Esophagus (tissue), 2 donors: ENCODE results near the gene MKLN1. TPM values are rescaled to one million over a fixed set of nuclear protein-coding genes. Genes with fewer than 3 reads are reported as not detected.
"Not testable (repeated sequence)": the region's sequence is repeated elsewhere in the genome, so short reads cannot be mapped to it uniquely, and the experiment has no call there.

Experiments
- H3K27ac ChIP-seq, 2 donors: one replicate each; pipeline ENCODE4 v1.5.1; 2013; ENCODE audit warnings: low read depth in 2 of 2, mild to moderate bottlenecking in 2 of 2, inconsistent platforms in 1 of 2, low read length in 1 of 2, moderate library complexity in 1 of 2
- H3K27me3 ChIP-seq, 2 donors: one replicate each; pipeline ENCODE4 v1.6.1; 2013; ENCODE audit warnings: low read length in 2 of 2, control low read depth in 1 of 2, mild to moderate bottlenecking in 1 of 2; ENCODE audit not compliant: insufficient read depth in 2 of 2, control insufficient read depth in 1 of 2
- H3K36me3 ChIP-seq, 2 donors: one replicate each; pipeline ENCODE4 v1.6.1; 2013; ENCODE audit warnings: low read length in 1 of 2; ENCODE audit not compliant: control insufficient read depth in 2 of 2, insufficient read depth in 2 of 2
- H3K4me1 ChIP-seq, 2 donors: one replicate each; pipeline ENCODE4 v1.6.1; 2013; ENCODE audit warnings: low read length in 1 of 2; ENCODE audit not compliant: control insufficient read depth in 2 of 2, insufficient read depth in 2 of 2
- H3K4me3 ChIP-seq, 2 donors: one replicate each; pipeline ENCODE4 v1.5.1; 2013; ENCODE audit warnings: low read length in 2 of 2, mild to moderate bottlenecking in 2 of 2, low read depth in 1 of 2, moderate library complexity in 1 of 2
- H3K9me3 ChIP-seq, 2 donors: one replicate each; pipeline ENCODE4 v1.6.1; 2013; ENCODE audit warnings: mild to moderate bottlenecking in 2 of 2, low read depth in 1 of 2, low read length in 1 of 2, moderate library complexity in 1 of 2; ENCODE audit not compliant: control insufficient read depth in 2 of 2, insufficient read depth in 1 of 2
- WGBS, 2 donors: extraction: QIAGEN DNeasy Blood & Tissue Kit; methylation state at CpG; one replicate each; pipeline ENCODE4 v1.1.7; 2013; 5-methylcytosine and 5-hydroxymethylcytosine counted together
- polyA plus RNA-seq, 2 donors: library from polyadenylated mRNA; stranded (reverse); fragments of 200-250 nt; gene quantifications; one replicate each; pipeline ENCODE4 v1.2.3, GENCODE V29; 2013
- donor health status: healthy with polysubstance abuse.
- donor health status: Bipolar disorder and iron deficiency.

Gene MKLN1
- polyA plus RNA-seq, 2 donors, result 8.4 to 9.3 TPM

DNA sequence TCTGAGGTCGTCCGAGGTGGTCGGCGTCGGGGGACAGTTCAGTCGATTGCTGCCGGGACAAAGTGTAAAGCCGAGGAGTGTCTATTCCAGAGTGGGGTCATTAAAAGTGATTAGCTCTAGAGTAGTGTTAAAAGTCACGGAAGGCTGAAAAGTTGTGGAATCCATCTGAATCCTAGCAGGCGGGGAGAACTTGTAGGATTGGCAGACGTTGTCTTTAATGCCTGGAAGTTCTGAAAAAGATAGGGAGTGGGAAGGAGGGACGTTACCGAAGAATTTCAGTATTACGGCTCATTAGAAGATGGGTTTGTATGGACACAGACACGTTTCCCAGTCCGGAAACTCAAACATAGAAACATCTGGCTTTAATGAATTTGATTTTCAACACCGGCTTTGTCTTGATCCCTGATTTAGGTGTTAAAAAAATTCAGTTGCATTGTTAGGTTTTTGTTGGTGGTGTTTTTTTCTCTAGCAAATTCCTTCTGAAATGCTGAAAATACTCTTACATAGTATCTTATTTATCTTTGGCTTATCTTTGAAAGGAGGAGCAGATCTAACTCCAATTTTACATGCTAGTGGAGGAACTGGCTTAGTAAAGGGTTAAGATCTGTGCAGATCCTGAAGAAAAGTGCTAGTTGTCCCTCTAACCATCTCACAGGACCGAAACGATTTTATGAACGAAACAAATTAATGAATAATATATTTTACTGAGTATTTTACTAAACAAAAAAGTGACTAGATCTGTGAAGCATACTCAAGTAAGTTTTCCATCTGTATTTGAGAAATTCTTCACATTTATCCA, 900 bp downstream of the MKLN1 start:
- no peaks in the 10 kb centered on the region for H3K27me3 ChIP-seq
- H3K4me3 ChIP-seq, result peak overlapping the region; percentile 78 to 100
- no peaks in the 10 kb centered on the region for H3K36me3 ChIP-seq
- no peaks in the 10 kb centered on the region for H3K9me3 ChIP-seq
- peak overlapping the region; percentile 95 to 99 for H3K27ac ChIP-seq
- WGBS, 2 donors, result 2 to 4% methylated on average over 20 of the region's 20 CpGs
- H3K4me1 ChIP-seq, result peaks cover 0 to 2% of the 10 kb centered on the region in 2 donors

DNA sequence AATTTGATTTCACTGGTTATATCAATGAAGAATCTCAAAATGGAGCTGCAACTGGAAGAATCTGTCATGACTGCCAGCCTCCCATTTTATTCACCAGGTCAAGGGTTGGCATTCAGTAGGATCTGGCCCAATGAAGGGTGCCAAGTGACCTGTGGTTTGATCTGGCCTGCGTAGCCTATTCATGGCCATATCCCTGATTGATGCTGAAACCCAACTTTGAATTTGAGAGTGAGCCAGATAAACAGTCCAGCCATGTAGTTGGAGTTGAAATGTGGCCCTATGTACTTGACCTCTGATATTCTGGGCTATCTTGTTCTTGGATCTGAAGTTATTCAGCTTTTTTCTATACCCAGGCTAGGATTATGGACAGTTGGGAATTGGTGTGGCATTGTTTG, 1.5 kb downstream of the MKLN1 start:
- Histone ChIP-seq H3K27me3 (no peaks in the 10 kb centered on the region), H3K36me3 (no peaks in the 10 kb centered on the region), H3K4me1 (peaks cover 0 to 2% of the 10 kb centered on the region in 2 donors), H3K9me3 (no peaks in the 10 kb centered on the region), H3K27ac (peak overlapping the region; percentile 12 to 60), H3K4me3 (peak overlapping the region in 1 of 2 donors; percentile 78)
- 60 to 62% methylated on average over 1 of the region's 1 CpG for WGBS, 2 donors

DNA sequence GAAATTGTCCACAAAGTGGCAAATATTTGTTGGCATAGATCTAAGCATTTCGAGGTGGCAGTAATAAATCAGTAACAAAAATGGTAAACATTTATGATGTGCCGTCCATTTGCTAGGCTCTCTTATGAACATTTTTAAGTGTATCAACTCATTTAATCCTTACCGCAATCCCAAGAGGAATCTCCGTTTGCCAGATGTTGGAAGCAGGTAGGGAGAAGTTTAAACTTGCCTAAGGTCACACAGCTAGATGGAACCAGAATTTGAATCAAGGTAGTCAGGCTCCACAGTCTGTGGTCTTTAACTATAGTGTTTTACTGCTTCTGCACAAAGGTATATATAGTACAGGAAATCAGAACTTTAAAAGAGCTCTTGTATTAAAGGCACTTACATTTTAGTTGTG, 2.6 kb downstream of the MKLN1 start:
- Histone ChIP-seq H3K27ac (no peak overlapping the region), H3K4me3 (no peak overlapping the region), H3K9me3 (no peaks in the 10 kb centered on the region), H3K36me3 (no peaks in the 10 kb centered on the region), H3K4me1 (peaks cover 0 to 2% of the 10 kb centered on the region in 2 donors), H3K27me3 (no peaks in the 10 kb centered on the region)
- 37 to 39% methylated on average over 4 of the region's 4 CpGs for WGBS, 2 donors

DNA sequence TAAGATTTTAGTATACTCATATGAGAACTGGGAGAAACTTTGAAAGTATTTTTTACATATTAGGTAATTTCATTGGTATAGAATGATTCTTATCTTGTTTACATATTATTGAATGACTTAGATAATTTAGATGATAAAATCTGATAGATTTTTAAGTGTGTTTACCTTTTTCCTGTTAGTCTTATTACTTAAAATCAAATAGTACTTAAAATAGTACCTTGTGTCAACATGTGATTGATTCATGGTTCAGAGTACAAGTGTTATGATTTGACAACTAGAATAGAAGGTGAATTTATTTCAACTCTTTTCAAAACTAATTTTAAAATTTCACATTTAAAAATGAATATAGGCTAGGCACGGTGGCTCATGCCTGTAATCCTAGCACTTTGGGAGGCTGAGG, 4.1 kb downstream of the MKLN1 start:
- Histone ChIP-seq H3K27me3 (no peaks in the 10 kb centered on the region), H3K9me3 (no peaks in the 10 kb centered on the region), H3K4me3 (no peak overlapping the region), H3K4me1 (peaks cover 0 to 2% of the 10 kb centered on the region in 2 donors), H3K27ac (no peak overlapping the region), H3K36me3 (no peaks in the 10 kb centered on the region)
- 32 to 71% methylated on average over 1 of the region's 1 CpG for WGBS, 2 donors

DNA sequence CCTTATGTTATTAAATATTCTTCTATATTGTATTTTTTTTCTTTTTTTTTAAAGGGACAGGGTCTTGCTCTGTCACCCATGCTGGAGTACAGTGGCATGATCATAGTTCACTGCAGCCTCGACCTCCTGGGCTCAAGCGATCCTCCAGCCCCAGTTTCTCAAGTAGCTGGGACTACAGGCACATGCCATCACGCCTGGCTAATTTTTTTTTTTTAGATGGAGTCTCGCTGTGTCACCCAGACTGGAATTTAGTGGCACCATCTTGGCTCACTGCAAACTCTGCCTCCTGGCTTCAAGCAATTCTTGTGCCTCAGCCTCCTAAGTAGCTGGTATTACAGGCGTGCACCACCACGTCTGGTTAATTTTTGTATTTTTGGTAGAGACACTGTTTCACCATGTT, 5.1 kb downstream of the MKLN1 start:
- 98% methylated on average over 6 of the region's 6 CpGs for WGBS, 2 donors

DNA sequence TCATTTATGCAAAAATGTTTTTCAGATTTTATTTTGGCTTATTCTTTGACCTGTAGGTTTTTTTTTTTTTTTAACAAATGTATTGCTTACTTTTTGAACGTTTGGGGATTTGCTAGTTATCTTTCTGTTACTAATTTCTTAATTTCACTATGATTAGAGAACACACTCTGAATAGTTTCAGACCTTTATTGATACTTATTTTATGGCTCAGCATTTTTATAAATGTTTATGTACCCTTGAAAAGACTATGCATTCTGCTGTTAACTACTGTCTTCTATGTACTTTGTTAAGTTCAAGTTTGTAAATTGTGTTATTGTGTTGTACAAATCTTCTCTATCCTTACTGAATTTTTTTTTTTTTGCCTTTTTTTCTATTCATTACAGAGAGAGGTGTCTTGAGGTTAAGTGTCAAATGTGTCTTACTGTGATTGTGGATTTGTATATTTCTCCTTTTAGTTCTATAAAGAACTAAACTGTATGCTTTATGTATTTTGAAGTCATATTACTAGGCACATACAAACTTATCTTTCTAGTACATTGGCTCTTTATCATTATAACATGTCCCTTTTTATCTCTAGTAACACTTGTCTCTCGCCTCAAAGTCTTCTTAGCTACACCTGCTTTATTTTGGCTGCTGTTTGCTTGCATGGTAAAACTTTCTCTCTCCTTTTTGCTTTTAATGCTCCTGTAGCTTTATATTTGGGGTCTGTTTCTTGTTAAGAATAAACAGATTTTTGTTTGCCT, 8.1 kb downstream of the MKLN1 start:
- 68 to 83% methylated on average over 2 of the region's 2 CpGs for WGBS, 2 donors
- no peak overlapping the region for H3K4me3 ChIP-seq
- H3K27me3 ChIP-seq, result no peaks in the 10 kb centered on the region
- peaks cover 0 to 2% of the 10 kb centered on the region in 2 donors for H3K4me1 ChIP-seq
- H3K9me3 ChIP-seq, result no peaks in the 10 kb centered on the region
- no peak overlapping the region for H3K27ac ChIP-seq
- no peaks in the 10 kb centered on the region for H3K36me3 ChIP-seq

More for the DNA sequence above, 5.1 kb downstream of the MKLN1 start:
- H3K4me3 ChIP-seq, H3K9me3 ChIP-seq, H3K27me3 ChIP-seq, H3K36me3 ChIP-seq, H3K4me1 ChIP-seq, H3K27ac ChIP-seq: not testable (repeated sequence)

DNA sequence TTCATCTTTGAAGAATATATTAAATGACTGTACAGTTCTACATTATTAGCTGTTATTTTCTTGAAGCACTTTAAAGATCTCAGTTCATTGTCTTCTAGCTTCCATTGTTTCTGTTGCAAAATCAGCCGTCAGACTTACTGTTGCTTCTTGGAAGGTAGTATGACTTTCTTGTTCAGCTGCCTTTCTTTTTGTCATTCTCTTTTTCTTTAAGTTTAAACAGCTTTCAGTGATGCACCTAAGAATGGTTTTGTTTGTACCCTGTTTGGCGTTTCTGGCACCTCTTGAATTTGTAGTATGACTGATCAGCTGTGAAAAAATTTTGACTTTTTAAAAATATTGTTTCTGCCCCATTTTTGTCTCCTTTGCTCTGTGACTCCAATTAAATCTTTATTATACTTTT, 9.3 kb downstream of the MKLN1 start:
- no peaks in the 10 kb centered on the region for H3K27me3 ChIP-seq
- no peaks in the 10 kb centered on the region for H3K9me3 ChIP-seq
- no peak overlapping the region for H3K27ac ChIP-seq
- no peak overlapping the region for H3K4me3 ChIP-seq
- 93 to 96% methylated on average over 2 of the region's 2 CpGs for WGBS, 2 donors
- no peaks in the 10 kb centered on the region for H3K36me3 ChIP-seq
- peaks cover 0 to 2% of the 10 kb centered on the region in 2 donors for H3K4me1 ChIP-seq

DNA sequence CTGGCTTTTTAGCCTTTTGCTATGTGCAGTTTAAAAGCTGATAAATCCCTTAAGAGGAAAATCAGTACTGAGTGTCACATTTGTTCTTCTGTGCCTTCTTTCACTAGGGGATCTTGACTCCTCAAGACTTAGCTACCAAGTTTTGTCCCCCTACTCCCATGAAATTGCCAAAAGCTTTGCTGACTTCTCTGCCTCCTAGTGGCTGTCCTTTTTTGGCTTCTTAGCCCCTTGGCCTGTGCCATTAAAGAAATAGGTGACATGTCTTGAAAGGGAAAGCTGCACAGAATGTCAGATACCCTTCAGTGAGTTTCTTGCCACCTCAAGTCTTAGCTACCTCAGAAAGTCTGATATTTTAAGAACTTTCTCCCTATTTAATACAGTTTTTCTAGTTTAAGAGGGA, 10.5 kb downstream of the MKLN1 start:
- Histone ChIP-seq H3K4me1 (peaks cover 0 to 2% of the 10 kb centered on the region in 2 donors), H3K4me3 (no peak overlapping the region), H3K36me3 (no peaks in the 10 kb centered on the region), H3K27ac (no peak overlapping the region), H3K9me3 (no peaks in the 10 kb centered on the region), H3K27me3 (no peaks in the 10 kb centered on the region)

DNA sequence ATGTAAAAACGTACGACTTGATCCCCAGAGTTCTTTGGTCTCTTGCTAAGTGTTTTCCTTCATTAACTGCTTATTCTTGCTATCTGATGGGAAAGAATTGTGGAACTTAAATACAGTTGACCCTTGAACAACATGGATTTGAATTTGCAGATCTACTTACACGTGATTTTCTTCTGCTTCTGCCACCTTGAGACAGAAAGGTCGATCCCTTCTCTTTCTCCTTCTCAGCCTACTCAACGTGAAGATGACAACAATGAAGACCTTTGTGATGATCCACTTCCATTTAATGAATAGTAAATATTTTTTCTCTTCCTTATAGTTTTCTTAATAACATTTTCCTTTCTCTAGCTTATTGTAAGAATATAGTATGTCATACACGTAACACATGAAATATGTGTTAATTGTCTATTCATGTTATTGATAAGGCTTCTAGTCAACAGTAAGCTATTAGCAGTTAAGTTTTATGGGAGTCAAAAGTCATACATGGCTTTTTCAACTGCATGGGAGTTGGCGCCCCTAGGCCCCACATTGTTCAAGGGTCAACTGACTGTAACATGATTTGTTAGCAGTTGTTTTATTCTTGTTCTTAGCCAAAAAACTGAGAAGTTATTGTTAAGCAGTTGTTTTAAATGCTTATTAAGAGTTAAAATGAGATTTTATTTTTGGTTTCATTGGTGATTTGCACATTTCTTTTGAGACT, 11.2 kb downstream of the MKLN1 start:
- 70 to 82% methylated on average over 7 of the region's 7 CpGs for WGBS, 2 donors
- Histone ChIP-seq H3K27ac (no peak overlapping the region), H3K9me3 (no peaks in the 10 kb centered on the region), H3K4me3 (no peak overlapping the region), H3K27me3 (no peaks in the 10 kb centered on the region), H3K36me3 (no peaks in the 10 kb centered on the region), H3K4me1 (peaks cover 0 to 2% of the 10 kb centered on the region in 2 donors)
